Suprapubic skin (tissue), 4 donors: ENCODE results near the gene NRXN3. TPM values are rescaled to one million over a fixed set of nuclear protein-coding genes. Genes with fewer than 3 reads are reported as not detected.

Source experiments
- DNase-seq, 2 donors: peaks; one replicate each; pipeline ENCODE4 v3.0.0-alpha.2; 2019; ENCODE audit warnings: low spot score in 2 of 2
- H3K27ac ChIP-seq: fragments of 200-600 bp; sonication (generic); one replicate; pipeline ENCODE4 v1.5.1; 2019
- H3K27me3 ChIP-seq: fragments of 200-600 bp; sonication (generic); one replicate; pipeline ENCODE4 v1.5.1; 2019
- H3K36me3 ChIP-seq: fragments of 200-600 bp; sonication (generic); one replicate; pipeline ENCODE4 v1.5.1; 2019
- H3K4me1 ChIP-seq: fragments of 200-600 bp; sonication (generic); one replicate; pipeline ENCODE4 v1.5.1; 2019
- H3K4me3 ChIP-seq: fragments of 200-600 bp; sonication (generic); one replicate; pipeline ENCODE4 v1.5.1; 2019; ENCODE audit warnings: mild to moderate bottlenecking
- H3K9me3 ChIP-seq: fragments of 200-600 bp; sonication (generic); one replicate; pipeline ENCODE4 v1.5.1; 2019
- EP300 ChIP-seq: sonication (generic); formaldehyde crosslinking; IDR thresholded peaks from one replicate; pipeline ENCODE4 v1.6.1; 2017; ENCODE audit warnings: antibody characterized with exemption
- POLR2A ChIP-seq, 2 donors: fragments of 450-650 bp; IDR thresholded peaks; one replicate each; pipeline ENCODE4 v1.6.1; 2017; ENCODE audit warnings: antibody characterized with exemption in 2 of 2, mild to moderate bottlenecking in 2 of 2, moderate library complexity in 2 of 2
- POLR2AphosphoS5 ChIP-seq, 3 donors: sonication (generic); formaldehyde crosslinking; IDR thresholded peaks; one replicate each; pipeline ENCODE4 v1.6.1; 2017; ENCODE audit warnings: antibody characterized with exemption in 3 of 3
- WGBS: methylation state at CpG from one replicate; pipeline ENCODE4 v1.1.5; 2018; 5-methylcytosine and 5-hydroxymethylcytosine counted together
- total RNA-seq, 4 donors: library from RNA; depleted of rRNA; stranded (reverse); fragments of >200 nt; gene quantifications; one replicate each; pipeline ENCODE4 v1.1.0, GENCODE V29; 2016
- TF ChIP-seq, protein P1 (sequence below), 2 donors: fragments of 200-600 bp in 1 of 2; fragments of 450-650 bp in 1 of 2; sonication (generic) in 1 of 2; IDR thresholded peaks; one replicate each; pipeline ENCODE4 v1.5.1; 2016 to 2019; ENCODE audit warnings: antibody characterized with exemption in 2 of 2, mild to moderate bottlenecking in 1 of 2, moderate library complexity in 1 of 2

NRXN3 gene
- total RNA-seq, 4 donors from 2014 or later: 0.79 to 4.3 (median 3.3) TPM

DNA sequence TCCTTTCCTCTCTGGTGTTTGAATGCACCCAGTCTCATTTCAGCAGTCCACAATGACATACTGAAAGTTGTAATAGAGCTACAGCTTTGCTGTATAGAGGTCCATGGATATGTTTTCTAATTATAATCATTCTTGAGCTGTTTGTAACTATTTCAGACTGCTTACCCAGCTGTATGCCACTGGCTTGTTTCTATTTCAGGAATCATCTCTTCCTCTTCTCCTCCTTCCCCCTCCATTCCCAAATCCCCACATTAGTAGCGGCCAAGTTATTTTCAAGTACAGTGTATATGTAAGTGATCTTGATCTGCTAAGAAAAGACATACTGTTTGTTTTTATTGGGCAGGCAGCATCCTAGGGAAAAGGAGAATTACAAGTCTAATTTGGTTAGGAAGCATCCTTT, 1266.2 kb downstream of the NRXN3 start:
- Histone ChIP-seq H3K36me3 (no peaks in the 10 kb centered on the region), H3K4me3 (no peak overlapping the region), H3K27ac (no peak overlapping the region), H3K9me3 (no peaks in the 10 kb centered on the region), H3K27me3 (no peaks in the 10 kb centered on the region), H3K4me1 (no peaks in the 10 kb centered on the region)
- no peak for TF ChIP-seq POLR2AphosphoS5 (IDR thresholded peaks at IDR 0.05)
- WGBS: 84% methylated on average over 1 of the region's 1 CpG
- DNase-seq: no peak

DNA sequence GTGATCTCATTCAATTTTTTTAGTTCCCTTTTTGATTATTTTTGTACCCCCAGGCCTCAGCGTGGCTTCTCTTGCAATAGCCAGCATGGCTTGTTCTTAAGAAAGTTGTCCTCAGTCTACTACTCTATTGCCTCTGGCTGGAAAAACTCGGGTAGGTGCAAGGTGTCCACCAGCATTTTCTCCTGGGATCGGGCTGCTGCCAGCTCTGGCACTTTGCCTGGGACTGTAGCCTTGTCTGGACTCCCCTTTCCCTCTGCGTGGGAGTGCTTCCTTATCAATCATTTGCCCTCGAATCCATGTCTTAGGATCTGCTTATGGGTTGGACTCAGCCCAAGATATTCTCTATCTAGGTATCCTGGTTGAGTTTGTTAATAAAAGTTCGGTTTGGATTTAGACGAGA, 1267.8 kb downstream of the NRXN3 start:
- Histone ChIP-seq H3K4me1 (no peaks in the 10 kb centered on the region), H3K36me3 (no peaks in the 10 kb centered on the region), H3K27ac (no peak overlapping the region), H3K27me3 (no peaks in the 10 kb centered on the region), H3K4me3 (no peak overlapping the region), H3K9me3 (no peaks in the 10 kb centered on the region)
- DNase-seq: no peak
- TF ChIP-seq EP300: no peak
- TF ChIP-seq POLR2A (IDR thresholded peaks at IDR 0.05): no peak
- TF ChIP-seq, protein P1, sequence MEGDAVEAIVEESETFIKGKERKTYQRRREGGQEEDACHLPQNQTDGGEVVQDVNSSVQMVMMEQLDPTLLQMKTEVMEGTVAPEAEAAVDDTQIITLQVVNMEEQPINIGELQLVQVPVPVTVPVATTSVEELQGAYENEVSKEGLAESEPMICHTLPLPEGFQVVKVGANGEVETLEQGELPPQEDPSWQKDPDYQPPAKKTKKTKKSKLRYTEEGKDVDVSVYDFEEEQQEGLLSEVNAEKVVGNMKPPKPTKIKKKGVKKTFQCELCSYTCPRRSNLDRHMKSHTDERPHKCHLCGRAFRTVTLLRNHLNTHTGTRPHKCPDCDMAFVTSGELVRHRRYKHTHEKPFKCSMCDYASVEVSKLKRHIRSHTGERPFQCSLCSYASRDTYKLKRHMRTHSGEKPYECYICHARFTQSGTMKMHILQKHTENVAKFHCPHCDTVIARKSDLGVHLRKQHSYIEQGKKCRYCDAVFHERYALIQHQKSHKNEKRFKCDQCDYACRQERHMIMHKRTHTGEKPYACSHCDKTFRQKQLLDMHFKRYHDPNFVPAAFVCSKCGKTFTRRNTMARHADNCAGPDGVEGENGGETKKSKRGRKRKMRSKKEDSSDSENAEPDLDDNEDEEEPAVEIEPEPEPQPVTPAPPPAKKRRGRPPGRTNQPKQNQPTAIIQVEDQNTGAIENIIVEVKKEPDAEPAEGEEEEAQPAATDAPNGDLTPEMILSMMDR (IDR thresholded peaks at IDR 0.05): no peak
- WGBS: 81% methylated on average over 7 of the region's 7 CpGs

DNA sequence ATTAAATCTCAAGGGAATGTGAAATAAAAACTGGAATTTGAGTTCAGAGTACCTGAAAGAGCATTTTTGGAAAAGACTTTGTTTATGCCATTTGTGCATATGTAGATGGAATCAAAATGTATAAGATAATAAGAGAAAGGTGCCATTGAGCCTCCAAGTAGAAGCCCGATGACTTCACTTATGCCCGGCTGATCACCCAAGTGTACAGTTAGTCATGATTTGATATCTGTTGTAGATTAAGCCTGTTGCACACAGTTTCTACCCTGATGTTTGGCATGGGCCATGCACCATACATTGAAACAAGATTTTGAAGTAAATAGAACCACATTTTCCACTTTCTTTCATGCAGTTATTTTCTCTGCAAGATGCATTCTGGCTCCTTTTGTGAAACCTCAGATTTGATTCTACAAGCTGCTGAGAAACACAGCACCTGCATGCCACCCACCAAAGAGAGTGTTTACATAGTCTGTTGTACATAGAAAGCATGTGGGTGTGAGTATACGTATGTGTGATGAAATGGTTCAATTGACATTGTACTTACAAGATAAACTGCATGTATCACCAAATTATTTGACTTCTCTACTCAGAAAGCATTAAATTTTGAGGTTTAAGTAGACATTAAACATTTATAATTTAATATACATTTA, 1268.6 kb downstream of the NRXN3 start:
- Histone ChIP-seq H3K4me3 (no peak overlapping the region), H3K36me3 (no peaks in the 10 kb centered on the region), H3K27me3 (no peaks in the 10 kb centered on the region), H3K27ac (no peak overlapping the region), H3K4me1 (no peaks in the 10 kb centered on the region), H3K9me3 (no peaks in the 10 kb centered on the region)
- no peak for TF ChIP-seq POLR2A (IDR thresholded peaks at IDR 0.05)
- 74% methylated on average over 3 of the region's 3 CpGs for WGBS
- DNase-seq: no peak

DNA sequence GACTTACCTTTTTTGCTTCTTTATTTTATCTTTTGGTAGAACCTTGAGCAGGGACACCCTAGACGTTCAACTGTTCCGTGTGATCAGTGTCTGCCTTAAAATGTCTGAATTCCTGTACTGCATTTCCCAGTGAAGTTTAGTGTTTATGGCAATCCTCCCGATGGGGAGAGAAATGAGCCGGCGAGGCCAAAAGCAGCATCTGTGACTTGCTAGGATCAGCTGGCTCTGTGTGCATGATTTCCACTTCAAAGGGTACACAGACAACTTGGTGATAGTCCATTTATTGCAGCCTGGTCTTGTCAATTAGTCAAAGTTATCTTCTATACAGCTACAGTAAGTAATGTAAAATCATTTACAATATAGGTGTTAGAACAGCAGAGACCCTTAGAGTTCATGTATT, 1272.6 kb downstream of the NRXN3 start:
- no peak overlapping the region for H3K4me3 ChIP-seq
- TF ChIP-seq EP300 (no peak), POLR2AphosphoS5 (IDR thresholded peaks at IDR 0.05) (no peak), POLR2A (IDR thresholded peaks at IDR 0.05) (no peak)
- TF ChIP-seq, protein P1 (IDR thresholded peaks at IDR 0.05): no peak
- no peaks in the 10 kb centered on the region for H3K27me3 ChIP-seq
- H3K36me3 ChIP-seq: no peaks in the 10 kb centered on the region
- no peak overlapping the region for H3K27ac ChIP-seq
- 51% methylated on average over 5 of the region's 5 CpGs for WGBS
- H3K9me3 ChIP-seq: no peaks in the 10 kb centered on the region
- H3K4me1 ChIP-seq: no peaks in the 10 kb centered on the region
- DNase-seq: no peak

DNA sequence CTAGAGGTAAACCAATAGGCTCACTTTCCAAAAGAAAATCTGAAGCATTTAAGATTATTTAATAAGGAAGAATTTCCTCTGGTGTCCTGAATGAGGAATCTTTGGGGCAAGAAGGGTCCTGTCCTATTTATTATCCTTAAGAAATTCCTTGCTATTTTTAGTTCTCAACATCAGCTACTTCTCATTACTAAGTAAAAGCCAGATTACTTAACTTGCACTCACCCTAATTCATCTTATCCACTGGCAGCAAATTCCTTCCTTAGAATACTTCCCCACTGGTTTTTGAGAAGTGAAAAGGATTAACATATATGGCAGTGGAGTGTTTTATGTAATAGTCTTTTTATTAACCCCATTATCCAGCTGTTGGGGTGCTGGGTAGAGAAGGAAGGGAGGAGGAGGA, 1273.4 kb downstream of the NRXN3 start:
- Histone ChIP-seq H3K4me1 (no peaks in the 10 kb centered on the region), H3K4me3 (no peak overlapping the region), H3K36me3 (no peaks in the 10 kb centered on the region), H3K27ac (no peak overlapping the region), H3K27me3 (no peaks in the 10 kb centered on the region), H3K9me3 (no peaks in the 10 kb centered on the region)
- TF ChIP-seq EP300 (no peak), POLR2A (IDR thresholded peaks at IDR 0.05) (no peak), POLR2AphosphoS5 (IDR thresholded peaks at IDR 0.05) (no peak)
- TF ChIP-seq, protein P1 (IDR thresholded peaks at IDR 0.05): no peak
- no peak for DNase-seq

DNA sequence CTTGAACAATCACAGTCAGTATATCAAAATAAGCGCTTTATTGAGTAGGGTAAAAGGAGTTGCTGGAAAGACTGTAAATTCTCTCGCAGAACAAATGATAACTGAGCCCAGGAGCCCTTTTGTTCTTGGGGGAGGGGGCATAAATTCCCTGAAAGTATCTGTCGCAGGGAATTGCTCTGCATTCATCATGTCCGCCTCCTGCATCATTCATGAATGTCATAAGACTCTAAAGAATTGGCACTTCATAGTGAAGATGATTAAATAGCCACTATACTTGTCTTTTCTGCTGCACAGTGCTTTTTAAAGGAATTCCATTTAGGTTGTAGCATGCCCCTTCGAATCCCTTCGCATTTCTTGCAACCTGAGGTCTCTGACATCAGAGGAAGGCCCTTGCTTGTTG, 1278.8 kb downstream of the NRXN3 start:
- H3K27ac ChIP-seq: no peak overlapping the region
- no peaks in the 10 kb centered on the region for H3K36me3 ChIP-seq
- DNase-seq: no peak
- TF ChIP-seq, protein P1 (IDR thresholded peaks at IDR 0.05): no peak
- TF ChIP-seq EP300: no peak
- no peak for TF ChIP-seq POLR2A (IDR thresholded peaks at IDR 0.05)
- no peak for TF ChIP-seq POLR2AphosphoS5 (IDR thresholded peaks at IDR 0.05)
- no peaks in the 10 kb centered on the region for H3K4me1 ChIP-seq
- H3K9me3 ChIP-seq: no peaks in the 10 kb centered on the region
- WGBS: 83% methylated on average over 6 of the region's 6 CpGs
- H3K27me3 ChIP-seq: no peaks in the 10 kb centered on the region
- H3K4me3 ChIP-seq: no peak overlapping the region
